K562 (cell line): ENCODE measurements around the gene PATJ. TPM values are rescaled to one million over a fixed set of nuclear protein-coding genes. Genes with fewer than 3 reads are reported as not detected.

Experiments used
- ATF1 ChIP-seq, 2 experiments: fragments of 450-650 bp in 1 of 2; IDR thresholded peaks; 2 replicates each; pipeline ENCODE4 v1.6.1; 2016; ENCODE audit warnings: missing compliant biosample characterization in 1 of 2, missing genetic modification characterization in 1 of 2
- BRF1 ChIP-seq: IDR thresholded peaks from 3 replicates; pipeline ENCODE4 v1.6.1; 2011; ENCODE audit warnings: borderline replicate concordance, mild to moderate bottlenecking; ENCODE audit not compliant: insufficient read length; ENCODE audit errors: extremely low read depth
- CBX5 ChIP-seq: IDR thresholded peaks from 2 replicates; pipeline ENCODE4 v1.6.1; 2014; ENCODE audit warnings: low read depth, borderline replicate concordance
- ESRRA ChIP-seq: fragments of 450-650 bp; IDR thresholded peaks from 2 replicates; pipeline ENCODE4 v1.6.1; 2014; ENCODE audit warnings: low read depth, mild to moderate bottlenecking, moderate library complexity, borderline replicate concordance
- FOSL1 ChIP-seq: fragments of 200-800 bp; sonication (Bioruptor generic); conservative IDR thresholded peaks from 2 replicates; pipeline ENCODE4 v1.6.1; 2016; ENCODE audit warnings: missing genetic modification characterization, missing compliant biosample characterization
- HDAC3 ChIP-seq: fragments of 450-650 bp; IDR thresholded peaks from 2 replicates; pipeline ENCODE4 v1.6.1; 2018; ENCODE audit warnings: borderline replicate concordance, mild to moderate bottlenecking, moderate library complexity; ENCODE audit not compliant: partially characterized antibody
- ILK ChIP-seq: fragments of 450-650 bp; IDR thresholded peaks from 2 replicates; pipeline ENCODE4 v1.6.1; 2016; ENCODE audit warnings: missing genetic modification characterization, low read depth, mild to moderate bottlenecking, missing compliant biosample characterization, moderate library complexity, borderline replicate concordance
- KDM1A ChIP-seq, 2 experiments: fragments of 450-650 bp; IDR thresholded peaks; 2 replicates each; pipeline ENCODE4 v1.6.1; 2016; ENCODE audit warnings: mild to moderate bottlenecking in 2 of 2
- MTA3 ChIP-seq: fragments of 450-650 bp; formaldehyde crosslinking; IDR thresholded peaks from 2 replicates; pipeline ENCODE4 v1.6.1; 2017; ENCODE audit warnings: mild to moderate bottlenecking, borderline replicate concordance
- NBN ChIP-seq: fragments of 450-650 bp; IDR thresholded peaks from 2 replicates; pipeline ENCODE4 v1.6.1; 2016; ENCODE audit warnings: low read depth, mild to moderate bottlenecking
- NFE2L1 ChIP-seq: fragments of 450-650 bp; IDR thresholded peaks from 2 replicates; pipeline ENCODE4 v1.6.1; 2016; ENCODE audit warnings: missing genetic modification characterization, low read depth, mild to moderate bottlenecking, missing compliant biosample characterization, moderate library complexity, borderline replicate concordance
- SRSF7 ChIP-seq: fragments of 200-400 bp; formaldehyde crosslinking; optimal IDR thresholded peaks from 2 replicates; pipeline ENCODE3; 2017; ENCODE audit warnings: mild to moderate bottlenecking, low read depth, low read length
- TARDBP ChIP-seq: fragments of 450-650 bp; IDR thresholded peaks from 2 replicates; pipeline ENCODE4 v1.6.1; 2016
- TEAD2 ChIP-seq: fragments of 450-650 bp; IDR thresholded peaks from 2 replicates; pipeline ENCODE4 v1.6.1; 2016; ENCODE audit warnings: missing genetic modification characterization, control low read depth, missing compliant biosample characterization
- ZFP30 ChIP-seq: fragments of 250-450 bp; sonication (Bioruptor Pico); IDR thresholded peaks from 2 replicates; pipeline ENCODE4 v1.8.0; 2022; ENCODE audit warnings: moderate library complexity, mild to moderate bottlenecking, inconsistent platforms, borderline replicate concordance
- ZKSCAN8 ChIP-seq: fragments of 200-800 bp; sonication (Bioruptor generic); IDR thresholded peaks from 2 replicates; pipeline ENCODE4 v1.6.1; 2016; ENCODE audit warnings: missing genetic modification characterization, missing compliant biosample characterization
- ZNF408 ChIP-seq: fragments of 250-450 bp; sonication (Bioruptor Pico); IDR thresholded peaks from 2 replicates; pipeline ENCODE4 v1.4.0; 2020; ENCODE audit warnings: low read depth, mild to moderate bottlenecking, moderate library complexity
- ZNF644 ChIP-seq: fragments of 200-800 bp; sonication (Bioruptor generic); IDR thresholded peaks from 2 replicates; pipeline ENCODE4 v1.6.1; 2016; ENCODE audit warnings: low read depth, missing genetic modification characterization, missing compliant biosample characterization
- polyA plus RNA-seq, 8 experiments: library from polyadenylated mRNA; depleted of rRNA in 4 of 8; stranded (reverse) in 5 of 8; unstranded in 3 of 8; fragments of >200 nt; fragmentation: Nextera tagmentation in 2 of 8; fragmentation: Illumina TruSeq in 1 of 8; extraction: Ambion mirVana in 2 of 8; extraction: Trizol in 1 of 8; gene quantifications; 2 replicates each; pipeline versions ENCODE4 v1.2.1 to v1.2.3, GENCODE V29; 2011 to 2014; ENCODE audit warnings: inconsistent platforms in 1 of 8, missing spikeins in 1 of 8
- total RNA-seq, 7 experiments: library from RNA; depleted of rRNA in 6 of 7; stranded (reverse); fragments of >200 nt in 6 of 7; fragmentation: Illumina TruSeq in 2 of 7; extraction: Trizol in 2 of 7; gene quantifications; 2 replicates each; pipeline versions ENCODE4 v1.2.1 to v1.2.3, GENCODE V29; 2011 to 2021; ENCODE audit warnings: low replicate concordance in 1 of 7
- TF ChIP-seq, protein P1 (sequence below): fragments of 450-650 bp; formaldehyde crosslinking; IDR thresholded peaks from 2 replicates; pipeline ENCODE4 v1.4.0; 2020; ENCODE audit warnings: mild to moderate bottlenecking
- TF ChIP-seq, protein P2 (sequence below): fragments of 250-450 bp; sonication (Bioruptor Pico); IDR thresholded peaks from 2 replicates; pipeline ENCODE4 v1.8.0; 2021; ENCODE audit warnings: mild to moderate bottlenecking, moderate library complexity
- TF ChIP-seq, protein P3 (sequence below): conservative IDR thresholded peaks from 2 replicates; pipeline ENCODE4 v1.6.1; 2011; ENCODE audit warnings: low read depth, mild to moderate bottlenecking, low read length; ENCODE audit not compliant: control insufficient read depth
- TF ChIP-seq, protein P4 (sequence below): IDR thresholded peaks from 2 replicates; pipeline ENCODE4 v1.6.1; 2016; ENCODE audit warnings: missing genetic modification characterization, missing compliant biosample characterization

Gene PATJ
- total and polyA plus RNA-seq, 9 of the 15 experiments (the other 6 are each of a cell fraction or from before 2014, with no cell fraction given), result 0.22 TPM; not detected in 8

DNA sequence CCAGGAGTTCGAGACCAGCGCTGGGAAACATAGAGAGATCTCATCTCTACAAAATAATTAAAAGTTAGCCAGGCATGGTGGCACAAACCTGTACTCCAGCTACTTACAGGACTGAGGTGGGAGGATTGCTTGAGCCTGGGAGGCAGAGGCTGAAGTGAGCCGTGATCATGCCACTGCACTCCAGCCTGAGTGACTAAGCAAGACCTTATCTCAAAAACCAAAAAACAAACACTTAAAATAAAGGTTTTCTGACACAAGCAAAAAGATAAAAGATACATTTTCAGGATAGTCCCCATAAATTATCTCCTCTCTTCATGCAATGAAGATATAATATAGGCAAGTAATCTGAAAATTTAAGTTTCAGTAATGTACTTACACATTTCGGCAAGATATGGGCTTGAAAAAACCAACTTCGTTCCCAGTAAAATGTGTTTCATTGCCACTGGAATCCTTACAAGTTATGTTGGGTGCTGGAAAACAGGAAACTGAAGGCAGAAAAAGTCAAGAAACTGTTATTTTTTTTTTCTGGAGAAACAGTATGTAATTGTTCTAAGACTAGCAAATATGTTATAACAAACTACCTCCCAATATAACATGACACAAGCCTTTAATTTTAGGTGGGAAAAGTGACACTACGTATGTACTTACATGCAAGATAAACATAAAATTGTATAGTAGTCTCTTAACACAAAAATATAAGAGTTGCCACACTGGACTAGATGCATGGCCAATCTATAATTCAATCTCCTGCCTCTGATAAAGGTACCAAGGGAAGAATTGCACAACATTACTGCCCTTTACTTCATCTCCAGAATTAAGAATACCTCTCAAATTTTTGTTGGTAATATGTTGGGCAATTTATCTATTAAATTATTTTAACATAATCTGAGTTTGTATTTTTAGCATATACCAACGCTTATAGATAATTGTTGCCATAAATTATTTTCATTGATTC lies 33.0 kb upstream of the PATJ start (continued):
- TF ChIP-seq, protein P1, sequence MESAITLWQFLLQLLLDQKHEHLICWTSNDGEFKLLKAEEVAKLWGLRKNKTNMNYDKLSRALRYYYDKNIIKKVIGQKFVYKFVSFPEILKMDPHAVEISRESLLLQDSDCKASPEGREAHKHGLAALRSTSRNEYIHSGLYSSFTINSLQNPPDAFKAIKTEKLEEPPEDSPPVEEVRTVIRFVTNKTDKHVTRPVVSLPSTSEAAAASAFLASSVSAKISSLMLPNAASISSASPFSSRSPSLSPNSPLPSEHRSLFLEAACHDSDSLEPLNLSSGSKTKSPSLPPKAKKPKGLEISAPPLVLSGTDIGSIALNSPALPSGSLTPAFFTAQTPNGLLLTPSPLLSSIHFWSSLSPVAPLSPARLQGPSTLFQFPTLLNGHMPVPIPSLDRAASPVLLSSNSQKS (CRISPR knock-in tag), result no peak
- TF ChIP-seq ESRRA (no peak), KDM1A (IDR thresholded peaks at IDR 0.05) (peak; percentile 52 to 63; a peak in 2 of 4 replicates), ZNF408 (CRISPR knock-in tag) (no peak), ILK (no peak), FOSL1 (tag) (peak; percentile 79), ATF1 (CRISPR knock-in tag; IDR thresholded peaks at IDR 0.05) (no peak), ATF1 (tag; IDR thresholded peaks at IDR 0.05) (peak; percentile 35; the same call in 1 of the 2 replicates), HDAC3 (no peak), TARDBP (no peak), ZNF644 (tag) (no peak), ZFP30 (CRISPR knock-in tag) (no peak), NFE2L1 (tag) (no peak), SRSF7 (no peak), CBX5 (no peak), BRF1 (no peak), MTA3 (0 out of 2 replicates have a peak, but pooled peaks have one; percentile 35), TEAD2 (no peak), ZKSCAN8 (peak; percentile 49; the same call in 1 of the 2 replicates), NBN (no peak; the same call in 1 of the 2 replicates)
- TF ChIP-seq, protein P2, sequence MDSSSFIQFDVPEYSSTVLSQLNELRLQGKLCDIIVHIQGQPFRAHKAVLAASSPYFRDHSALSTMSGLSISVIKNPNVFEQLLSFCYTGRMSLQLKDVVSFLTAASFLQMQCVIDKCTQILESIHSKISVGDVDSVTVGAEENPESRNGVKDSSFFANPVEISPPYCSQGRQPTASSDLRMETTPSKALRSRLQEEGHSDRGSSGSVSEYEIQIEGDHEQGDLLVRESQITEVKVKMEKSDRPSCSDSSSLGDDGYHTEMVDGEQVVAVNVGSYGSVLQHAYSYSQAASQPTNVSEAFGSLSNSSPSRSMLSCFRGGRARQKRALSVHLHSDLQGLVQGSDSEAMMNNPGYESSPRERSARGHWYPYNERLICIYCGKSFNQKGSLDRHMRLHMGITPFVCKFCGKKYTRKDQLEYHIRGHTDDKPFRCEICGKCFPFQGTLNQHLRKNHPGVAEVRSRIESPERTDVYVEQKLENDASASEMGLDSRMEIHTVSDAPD (CRISPR knock-in tag), result no peak
- TF ChIP-seq, protein P3, sequence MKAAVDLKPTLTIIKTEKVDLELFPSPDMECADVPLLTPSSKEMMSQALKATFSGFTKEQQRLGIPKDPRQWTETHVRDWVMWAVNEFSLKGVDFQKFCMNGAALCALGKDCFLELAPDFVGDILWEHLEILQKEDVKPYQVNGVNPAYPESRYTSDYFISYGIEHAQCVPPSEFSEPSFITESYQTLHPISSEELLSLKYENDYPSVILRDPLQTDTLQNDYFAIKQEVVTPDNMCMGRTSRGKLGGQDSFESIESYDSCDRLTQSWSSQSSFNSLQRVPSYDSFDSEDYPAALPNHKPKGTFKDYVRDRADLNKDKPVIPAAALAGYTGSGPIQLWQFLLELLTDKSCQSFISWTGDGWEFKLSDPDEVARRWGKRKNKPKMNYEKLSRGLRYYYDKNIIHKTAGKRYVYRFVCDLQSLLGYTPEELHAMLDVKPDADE, result no peak
- TF ChIP-seq, protein P4, sequence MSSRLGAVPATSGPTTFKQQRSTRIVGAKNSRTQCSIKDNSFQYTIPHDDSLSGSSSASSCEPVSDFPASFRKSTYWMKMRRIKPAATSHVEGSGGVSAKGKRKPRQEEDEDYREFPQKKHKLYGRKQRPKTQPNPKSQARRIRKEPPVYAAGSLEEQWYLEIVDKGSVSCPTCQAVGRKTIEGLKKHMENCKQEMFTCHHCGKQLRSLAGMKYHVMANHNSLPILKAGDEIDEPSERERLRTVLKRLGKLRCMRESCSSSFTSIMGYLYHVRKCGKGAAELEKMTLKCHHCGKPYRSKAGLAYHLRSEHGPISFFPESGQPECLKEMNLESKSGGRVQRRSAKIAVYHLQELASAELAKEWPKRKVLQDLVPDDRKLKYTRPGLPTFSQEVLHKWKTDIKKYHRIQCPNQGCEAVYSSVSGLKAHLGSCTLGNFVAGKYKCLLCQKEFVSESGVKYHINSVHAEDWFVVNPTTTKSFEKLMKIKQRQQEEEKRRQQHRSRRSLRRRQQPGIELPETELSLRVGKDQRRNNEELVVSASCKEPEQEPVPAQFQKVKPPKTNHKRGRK (tag), result no peak
